HepG2 (cell line): ENCODE results near the gene IFNA1. TPM values are rescaled to one million over a fixed set of nuclear protein-coding genes. Genes with fewer than 3 reads are reported as not detected.

Source experiments
- ATAC-seq: fragments of 200-7000 bp; cut with Tn5 transposase; 3 replicates; pipeline ENCODE4 v1.9.1; 2020; ENCODE audit warnings: mild to moderate bottlenecking, moderate library complexity
- BruUV-seq: library from RNA; stranded (reverse); fragments of 400-500 nt; replicated peaks from 2 replicates; lab custom pipeline; 2021; lab: Mats Ljungman, UMichigan
- CTCF ChIA-PET: fragments of 300-600 bp; formaldehyde crosslinking; extraction: SDS; loops from one replicate; lab custom pipeline; 2021; ENCODE audit warnings: low total read pairs, inconsistent platforms, low intra/inter-chr PET ratio; lab: Yijun Ruan, JAX
- POLR2A ChIA-PET: fragments of 350-600 bp; sonication (Branson Sonifier 250); formaldehyde crosslinking; loops from one replicate; lab custom pipeline; 2020; ENCODE audit warnings: antibody characterized with exemption, inconsistent platforms; lab: Yijun Ruan, JAX
- DNase-seq: peaks from one replicate; pipeline ENCODE4 v3.0.0-alpha.2; 2015; ENCODE audit warnings: low spot score
- FAIRE-seq: peaks from 3 replicates; lab custom pipeline; 2011; peaks lifted over from hg19 to GRCh38; lab: Jason Lieb, UNC
- H2AFZ ChIP-seq: one replicate; pipeline ENCODE4 v1.6.1; 2011; ENCODE audit warnings: low read length, inconsistent platforms
- H3K27ac ChIP-seq: fragments of 300-600 bp; 3 replicates; pipeline ENCODE4 v1.8.0; 2011; ENCODE audit warnings: mixed run types, mild to moderate bottlenecking, mixed read lengths, low read length, inconsistent platforms; ENCODE audit not compliant: insufficient read depth; ENCODE audit errors: extremely low read length
- H3K27me3 ChIP-seq, 2 experiments: fragments of 200-600 bp in 1 of 2; 2 replicates in 1 of 2; 3 replicates in 1 of 2; pipeline versions ENCODE4 v1.6.0 to v1.8.0; 2011; ENCODE audit warnings: low read length in 2 of 2, mild to moderate bottlenecking in 2 of 2, moderate library complexity in 2 of 2, inconsistent platforms in 1 of 2; ENCODE audit not compliant: insufficient read depth in 2 of 2, control insufficient read depth in 1 of 2
- H3K36me3 ChIP-seq, 2 experiments: fragments of 200-600 bp in 1 of 2; replicated peaks in 1 of 2; 2 replicates in 1 of 2; 3 replicates in 1 of 2; pipeline versions ENCODE4 v1.5.1 to v1.8.0; 2011; ENCODE audit warnings: low read length in 2 of 2, inconsistent platforms in 1 of 2; ENCODE audit not compliant: insufficient read depth in 2 of 2, control insufficient read depth in 1 of 2
- H3K4me1 ChIP-seq: 2 replicates; pipeline ENCODE4 v1.5.1; 2012; ENCODE audit warnings: low read length, inconsistent platforms; ENCODE audit not compliant: insufficient read depth
- H3K4me2 ChIP-seq: 2 replicates; pipeline ENCODE4 v1.6.0; 2011; ENCODE audit warnings: low read depth, low read length, inconsistent platforms
- H3K4me3 ChIP-seq, 3 experiments: fragments of 200-600 bp in 1 of 3; sonication (generic), shearing (Covaris generic) in 1 of 3; replicated peaks in 1 of 3; 2 replicates each; pipeline ENCODE4 v1.5.1; 2011 to 2016; ENCODE audit warnings: low read length in 3 of 3, inconsistent platforms in 2 of 3, low read depth in 2 of 3, mild to moderate bottlenecking in 2 of 3, control low read depth in 1 of 3, mixed read lengths in 1 of 3; ENCODE audit not compliant: insufficient read depth in 1 of 3
- H3K79me2 ChIP-seq: one replicate; pipeline ENCODE4 v1.6.1; 2011; ENCODE audit warnings: low read length, inconsistent platforms; ENCODE audit not compliant: insufficient read depth
- H3K9ac ChIP-seq: 2 replicates; pipeline ENCODE4 v1.6.0; 2011; ENCODE audit warnings: mild to moderate bottlenecking, low read depth, low read length, inconsistent platforms; ENCODE audit not compliant: insufficient read depth
- H3K9me3 ChIP-seq: 2 replicates; pipeline ENCODE4 v1.5.1; 2012; ENCODE audit warnings: mild to moderate bottlenecking, low read length
- H4K20me1 ChIP-seq: 2 replicates; pipeline ENCODE4 v1.6.0; 2011; ENCODE audit warnings: inconsistent platforms, mild to moderate bottlenecking, low read length, moderate library complexity; ENCODE audit not compliant: insufficient read depth
- CBFB ChIP-seq: sonication (generic); formaldehyde crosslinking; IDR thresholded peaks from 2 replicates; pipeline ENCODE4 v1.4.0; 2020; ENCODE audit warnings: missing genetic modification reagents
- HNRNPH1 ChIP-seq: fragments of 200-400 bp; formaldehyde crosslinking; optimal IDR thresholded peaks from 2 replicates; pipeline ENCODE3; 2017; ENCODE audit warnings: mild to moderate bottlenecking, low read depth, low read length
- NCOR1 ChIP-seq: fragments of 200-600 bp; sonication (generic); IDR thresholded peaks from 2 replicates; pipeline ENCODE4 v1.7.0; 2017; ENCODE audit warnings: antibody characterized with exemption, low read length, borderline replicate concordance
- ZBTB1 ChIP-seq: sonication (generic); formaldehyde crosslinking; IDR thresholded peaks from 2 replicates; pipeline ENCODE4 v1.4.0; 2020; ENCODE audit warnings: missing genetic modification reagents, borderline replicate concordance
- ZFP1 ChIP-seq: IDR thresholded peaks from 2 replicates; pipeline ENCODE4 v1.6.1; 2016
- ZNF75D ChIP-seq: sonication (generic); formaldehyde crosslinking; IDR thresholded peaks from 2 replicates; pipeline ENCODE4 v1.8.1; 2023; ENCODE audit warnings: missing genetic modification reagents, mild to moderate bottlenecking, borderline replicate concordance
- ZNF891 ChIP-seq: sonication (generic); formaldehyde crosslinking; IDR thresholded peaks from 2 replicates; pipeline ENCODE4 v1.5.0; 2020; ENCODE audit warnings: mild to moderate bottlenecking, missing genetic modification reagents
- WGBS: methylation state at CpG from one replicate; pipeline ENCODE4 v1.1.6; 2017; ENCODE audit warnings: low lambda C conversion rate; 5-methylcytosine and 5-hydroxymethylcytosine counted together
- in situ Hi-C: cut with HindIII; loops from 2 replicates; pipeline ENCODE4 v1.10.0; 2017; ENCODE audit warnings: low pct_unique_long_range_greater_than_20kb; ENCODE audit not compliant: extremely low pct_ligation_motif_present
- intact Hi-C: fragments of 100-400 bp; cut with micrococcal nuclease; formaldehyde crosslinking; loops from one replicate; pipeline ENCODE4 v1.10.0; 2022; ENCODE audit not compliant: unreplicated experiment
- polyA plus RNA-seq, 8 experiments: library from polyadenylated mRNA; depleted of rRNA in 3 of 8; stranded (reverse) in 7 of 8; unstranded in 1 of 8; fragments of >200 nt; fragmentation: Illumina TruSeq in 4 of 8; extraction: Trizol in 4 of 8; gene quantifications; 2 replicates each; pipeline versions ENCODE4 v1.2.1 to v1.2.3, GENCODE V29; 2011 to 2016; ENCODE audit warnings: low read depth in 4 of 8, missing spikeins in 1 of 8, mixed read lengths in 1 of 8; ENCODE audit not compliant: insufficient read depth in 1 of 8
- total RNA-seq, 5 experiments: library from RNA; depleted of rRNA; stranded (reverse); fragments of >200 nt; fragmentation: Illumina TruSeq; extraction: Trizol; gene quantifications; 2 replicates each; pipeline ENCODE4 v1.2.3, GENCODE V29; 2016; ENCODE audit warnings: low read depth in 1 of 5
- TF ChIP-seq, protein P1 (sequence below): sonication (generic); formaldehyde crosslinking; IDR thresholded peaks from 2 replicates; pipeline ENCODE4 v1.5.0; 2020; ENCODE audit warnings: missing genetic modification reagents
- TF ChIP-seq, protein P2 (sequence below), 2 experiments: sonication (generic) in 1 of 2; formaldehyde crosslinking in 1 of 2; IDR thresholded peaks; 2 replicates each; pipeline versions ENCODE4 v1.4.0 to v1.6.1; 2018 to 2020; ENCODE audit warnings: missing genetic modification reagents in 2 of 2, borderline replicate concordance in 1 of 2, low read depth in 1 of 2, mild to moderate bottlenecking in 1 of 2, missing biosample characterization in 1 of 2
- TF ChIP-seq, protein P3 (sequence below): sonication (generic); formaldehyde crosslinking; IDR thresholded peaks from 2 replicates; pipeline ENCODE4 v1.9.0; 2021; ENCODE audit warnings: missing genetic modification reagents, borderline replicate concordance
- TF ChIP-seq, protein P4 (sequence below): sonication (generic); formaldehyde crosslinking; IDR thresholded peaks from 2 replicates; pipeline ENCODE4 v1.8.1; 2023; ENCODE audit warnings: mild to moderate bottlenecking, moderate library complexity, missing genetic modification reagents
- TF ChIP-seq, protein P5 (sequence below): sonication (generic); formaldehyde crosslinking; IDR thresholded peaks from 2 replicates; pipeline ENCODE4 v1.5.1; 2020; ENCODE audit warnings: missing genetic modification reagents, mild to moderate bottlenecking, borderline replicate concordance

Gene IFNA1
- total and polyA plus RNA-seq, 2 of the 13 experiments (the other 11 are each of a cell fraction or from before 2014, with no cell fraction given) = not detected

DNA sequence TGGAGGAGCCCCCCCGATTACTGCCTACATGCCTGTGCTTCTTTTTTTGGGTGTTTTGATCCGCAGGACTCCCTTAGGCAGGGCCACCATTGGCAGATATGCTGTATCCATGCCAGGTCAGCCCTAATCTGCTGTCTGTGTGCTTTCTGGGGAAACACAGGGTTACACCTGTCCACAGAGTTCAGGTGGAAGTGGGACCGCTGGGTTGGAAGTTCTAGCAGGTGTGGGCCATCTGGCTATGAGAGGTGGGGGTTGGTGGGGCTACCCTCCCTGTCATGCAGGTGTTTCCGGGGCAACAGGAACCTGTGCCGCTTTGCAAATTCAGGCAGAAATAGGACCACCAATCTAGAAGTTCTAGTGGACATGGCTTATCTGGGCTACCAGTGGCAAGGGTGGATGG is 24.9 kb downstream of the IFNA1 start:
- H3K9ac ChIP-seq = no peak overlapping the region
- H3K27me3 ChIP-seq = no peaks in the 10 kb centered on the region
- CTCF ChIA-PET = interaction anchor here (3.8 kb wide), 1 partner anchor 324 kb away, joined by 35 read pairs; no protein-coding TSS in a partner anchor
- H3K79me2 ChIP-seq = no peaks in the 10 kb centered on the region
- no TSS peak for BruUV-seq
- TF ChIP-seq, protein P1, sequence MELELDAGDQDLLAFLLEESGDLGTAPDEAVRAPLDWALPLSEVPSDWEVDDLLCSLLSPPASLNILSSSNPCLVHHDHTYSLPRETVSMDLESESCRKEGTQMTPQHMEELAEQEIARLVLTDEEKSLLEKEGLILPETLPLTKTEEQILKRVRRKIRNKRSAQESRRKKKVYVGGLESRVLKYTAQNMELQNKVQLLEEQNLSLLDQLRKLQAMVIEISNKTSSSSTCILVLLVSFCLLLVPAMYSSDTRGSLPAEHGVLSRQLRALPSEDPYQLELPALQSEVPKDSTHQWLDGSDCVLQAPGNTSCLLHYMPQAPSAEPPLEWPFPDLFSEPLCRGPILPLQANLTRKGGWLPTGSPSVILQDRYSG (CRISPR knock-in tag) = no peak
- TF ChIP-seq CBFB (CRISPR knock-in tag) (no peak), ZFP1 (CRISPR knock-in tag) (no peak), HNRNPH1 (no peak), ZBTB1 (CRISPR knock-in tag) (no peak), ZNF75D (no peak), NCOR1 (no peak), ZNF891 (no peak)
- TF ChIP-seq, protein P2, sequence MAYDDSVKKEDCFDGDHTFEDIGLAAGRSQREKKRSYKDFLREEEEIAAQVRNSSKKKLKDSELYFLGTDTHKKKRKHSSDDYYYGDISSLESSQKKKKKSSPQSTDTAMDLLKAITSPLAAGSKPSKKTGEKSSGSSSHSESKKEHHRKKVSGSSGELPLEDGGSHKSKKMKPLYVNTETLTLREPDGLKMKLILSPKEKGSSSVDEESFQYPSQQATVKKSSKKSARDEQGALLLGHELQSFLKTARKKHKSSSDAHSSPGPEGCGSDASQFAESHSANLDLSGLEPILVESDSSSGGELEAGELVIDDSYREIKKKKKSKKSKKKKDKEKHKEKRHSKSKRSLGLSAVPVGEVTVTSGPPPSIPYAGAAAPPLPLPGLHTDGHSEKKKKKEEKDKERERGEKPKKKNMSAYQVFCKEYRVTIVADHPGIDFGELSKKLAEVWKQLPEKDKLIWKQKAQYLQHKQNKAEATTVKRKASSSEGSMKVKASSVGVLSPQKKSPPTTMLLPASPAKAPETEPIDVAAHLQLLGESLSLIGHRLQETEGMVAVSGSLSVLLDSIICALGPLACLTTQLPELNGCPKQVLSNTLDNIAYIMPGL (CRISPR knock-in tag; IDR thresholded peaks at IDR 0.05; ENCODE audit: borderline replicate concordance in 1 of 2, low read depth in 1 of 2) = no peak
- TF ChIP-seq, protein P3, sequence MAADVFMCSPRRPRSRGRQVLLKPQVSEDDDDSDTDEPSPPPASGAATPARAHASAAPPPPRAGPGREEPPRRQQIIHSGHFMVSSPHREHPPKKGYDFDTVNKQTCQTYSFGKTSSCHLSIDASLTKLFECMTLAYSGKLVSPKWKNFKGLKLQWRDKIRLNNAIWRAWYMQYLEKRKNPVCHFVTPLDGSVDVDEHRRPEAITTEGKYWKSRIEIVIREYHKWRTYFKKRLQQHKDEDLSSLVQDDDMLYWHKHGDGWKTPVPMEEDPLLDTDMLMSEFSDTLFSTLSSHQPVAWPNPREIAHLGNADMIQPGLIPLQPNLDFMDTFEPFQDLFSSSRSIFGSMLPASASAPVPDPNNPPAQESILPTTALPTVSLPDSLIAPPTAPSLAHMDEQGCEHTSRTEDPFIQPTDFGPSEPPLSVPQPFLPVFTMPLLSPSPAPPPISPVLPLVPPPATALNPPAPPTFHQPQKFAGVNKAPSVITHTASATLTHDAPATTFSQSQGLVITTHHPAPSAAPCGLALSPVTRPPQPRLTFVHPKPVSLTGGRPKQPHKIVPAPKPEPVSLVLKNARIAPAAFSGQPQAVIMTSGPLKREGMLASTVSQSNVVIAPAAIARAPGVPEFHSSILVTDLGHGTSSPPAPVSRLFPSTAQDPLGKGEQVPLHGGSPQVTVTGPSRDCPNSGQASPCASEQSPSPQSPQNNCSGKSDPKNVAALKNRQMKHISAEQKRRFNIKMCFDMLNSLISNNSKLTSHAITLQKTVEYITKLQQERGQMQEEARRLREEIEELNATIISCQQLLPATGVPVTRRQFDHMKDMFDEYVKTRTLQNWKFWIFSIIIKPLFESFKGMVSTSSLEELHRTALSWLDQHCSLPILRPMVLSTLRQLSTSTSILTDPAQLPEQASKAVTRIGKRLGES (CRISPR knock-in tag) = no peak
- TF ChIP-seq, protein P4, sequence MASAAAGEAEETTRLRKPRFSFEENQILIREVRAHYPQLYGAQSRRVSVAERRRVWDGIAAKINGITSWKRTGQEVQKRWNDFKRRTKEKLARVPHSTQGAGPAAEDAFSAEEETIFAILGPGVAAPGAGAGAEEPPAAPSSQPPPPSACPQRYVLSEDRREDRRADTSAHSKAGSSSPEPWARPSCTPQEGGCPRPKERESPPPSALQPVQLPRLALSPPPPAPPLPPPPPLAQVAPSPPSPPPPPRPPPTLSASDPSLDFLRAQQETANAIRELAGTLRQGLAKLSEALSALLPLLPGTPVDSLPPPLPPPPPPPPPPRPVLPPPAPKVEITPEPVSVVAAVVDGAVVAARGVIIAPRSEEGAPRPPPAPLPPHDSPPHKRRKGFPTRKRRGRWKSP (CRISPR knock-in tag) = no peak
- TF ChIP-seq, protein P5, sequence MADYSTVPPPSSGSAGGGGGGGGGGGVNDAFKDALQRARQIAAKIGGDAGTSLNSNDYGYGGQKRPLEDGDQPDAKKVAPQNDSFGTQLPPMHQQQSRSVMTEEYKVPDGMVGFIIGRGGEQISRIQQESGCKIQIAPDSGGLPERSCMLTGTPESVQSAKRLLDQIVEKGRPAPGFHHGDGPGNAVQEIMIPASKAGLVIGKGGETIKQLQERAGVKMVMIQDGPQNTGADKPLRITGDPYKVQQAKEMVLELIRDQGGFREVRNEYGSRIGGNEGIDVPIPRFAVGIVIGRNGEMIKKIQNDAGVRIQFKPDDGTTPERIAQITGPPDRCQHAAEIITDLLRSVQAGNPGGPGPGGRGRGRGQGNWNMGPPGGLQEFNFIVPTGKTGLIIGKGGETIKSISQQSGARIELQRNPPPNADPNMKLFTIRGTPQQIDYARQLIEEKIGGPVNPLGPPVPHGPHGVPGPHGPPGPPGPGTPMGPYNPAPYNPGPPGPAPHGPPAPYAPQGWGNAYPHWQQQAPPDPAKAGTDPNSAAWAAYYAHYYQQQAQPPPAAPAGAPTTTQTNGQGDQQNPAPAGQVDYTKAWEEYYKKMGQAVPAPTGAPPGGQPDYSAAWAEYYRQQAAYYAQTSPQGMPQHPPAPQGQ (CRISPR knock-in tag) = no peak
- in situ Hi-C loops = loop anchor here (10.0 kb wide), 1 partner anchor 330 kb away; no protein-coding TSS in a partner anchor
- no peaks in the 10 kb centered on the region for H3K9me3 ChIP-seq
- DNase-seq = no peak
- no peaks in the 10 kb centered on the region for H4K20me1 ChIP-seq
- intact Hi-C loops = no loop called here
- ATAC-seq = no peak
- H3K4me3 ChIP-seq = no peak overlapping the region
- no peak overlapping the region for H3K27ac ChIP-seq
- WGBS = 9% methylated on average over 3 of the region's 5 CpGs
- H3K4me1 ChIP-seq = peaks cover 5% of the 10 kb centered on the region; the same call in 1 of the 2 replicates
- no peak overlapping the region for H3K4me2 ChIP-seq
- POLR2A ChIA-PET = no interaction called here
- no peak for FAIRE-seq
- no peaks in the 10 kb centered on the region for H3K36me3 ChIP-seq
- H2AFZ ChIP-seq = no peak overlapping the region
